Lower lobe of right lung (tissue), 2 donors: Measurements from ENCODE around the gene RASIP1. TPM values are rescaled to one million over a fixed set of nuclear protein-coding genes. Genes with fewer than 3 reads are reported as not detected.

Experiments used
- ATAC-seq, 2 donors: fragments of 200-7000 bp; cut with Tn5 transposase; one replicate each; pipeline ENCODE4 v1.9.1; 2020 to 2022; ENCODE audit warnings: mild to moderate bottlenecking in 2 of 2, moderate library complexity in 2 of 2
- DNase-seq: peaks from one replicate; pipeline ENCODE4 v3.0.0-alpha.2; 2020
- H3K27ac ChIP-seq: fragments of 200-600 bp; one replicate; pipeline ENCODE4 v1.8.0; 2022
- H3K27me3 ChIP-seq: fragments of 200-600 bp; one replicate; pipeline ENCODE4 v1.8.0; 2022; ENCODE audit warnings: low read depth
- H3K36me3 ChIP-seq: fragments of 200-600 bp; one replicate; pipeline ENCODE4 v1.8.0; 2022; ENCODE audit warnings: mild to moderate bottlenecking
- H3K4me1 ChIP-seq: fragments of 200-600 bp; one replicate; pipeline ENCODE4 v1.8.0; 2022
- H3K4me3 ChIP-seq: fragments of 200-600 bp; one replicate; pipeline ENCODE4 v1.8.0; 2022; ENCODE audit warnings: mild to moderate bottlenecking
- H3K9me3 ChIP-seq: fragments of 200-600 bp; one replicate; pipeline ENCODE4 v1.8.0; 2022
- intact Hi-C: fragments of 100-400 bp; cut with DNase I; formaldehyde crosslinking; loops from one replicate; pipeline ENCODE4 v1.11.0; 2022
- total RNA-seq: library from RNA; stranded (reverse); fragmentation: NEBNext Ultra II Directional; extraction: Animal tissue kit (Norgen Biotek cat#: 25700); gene quantifications from one replicate; pipeline ENCODE4 v1.2.1, GENCODE V29; 2021
- TF ChIP-seq, protein P1 (sequence below): fragments of 200-600 bp; IDR thresholded peaks from one replicate; pipeline ENCODE4 v1.8.0; 2022; ENCODE audit warnings: antibody characterized with exemption, mild to moderate bottlenecking
- donor health status: DM: no; HTN: yes; CAD: no; lungs with severe emphysema.

RASIP1 gene
- total RNA-seq, 1 donor from 2014 or later, result 33.4 TPM

DNA sequence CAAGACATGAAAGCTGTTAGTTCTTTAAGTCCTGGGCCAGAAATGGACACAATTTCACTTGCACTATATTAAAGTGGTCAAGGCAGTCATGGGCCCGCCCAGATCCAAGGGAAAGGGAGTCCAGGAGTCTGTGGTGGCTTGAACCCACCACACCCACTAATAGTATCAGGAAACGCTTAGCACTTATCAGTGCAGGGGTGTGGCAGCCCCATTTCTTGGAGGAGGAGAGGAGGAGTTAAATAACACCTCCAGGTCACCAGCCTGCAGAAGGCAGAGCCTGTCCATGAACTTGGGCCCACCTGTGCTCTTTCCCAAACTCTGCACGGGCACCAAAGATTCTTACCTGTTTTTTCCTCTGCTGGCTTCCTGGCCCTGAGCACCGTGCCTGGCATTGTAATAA lies 62.2 kb downstream of the RASIP1 start:
- TF ChIP-seq, protein P1, sequence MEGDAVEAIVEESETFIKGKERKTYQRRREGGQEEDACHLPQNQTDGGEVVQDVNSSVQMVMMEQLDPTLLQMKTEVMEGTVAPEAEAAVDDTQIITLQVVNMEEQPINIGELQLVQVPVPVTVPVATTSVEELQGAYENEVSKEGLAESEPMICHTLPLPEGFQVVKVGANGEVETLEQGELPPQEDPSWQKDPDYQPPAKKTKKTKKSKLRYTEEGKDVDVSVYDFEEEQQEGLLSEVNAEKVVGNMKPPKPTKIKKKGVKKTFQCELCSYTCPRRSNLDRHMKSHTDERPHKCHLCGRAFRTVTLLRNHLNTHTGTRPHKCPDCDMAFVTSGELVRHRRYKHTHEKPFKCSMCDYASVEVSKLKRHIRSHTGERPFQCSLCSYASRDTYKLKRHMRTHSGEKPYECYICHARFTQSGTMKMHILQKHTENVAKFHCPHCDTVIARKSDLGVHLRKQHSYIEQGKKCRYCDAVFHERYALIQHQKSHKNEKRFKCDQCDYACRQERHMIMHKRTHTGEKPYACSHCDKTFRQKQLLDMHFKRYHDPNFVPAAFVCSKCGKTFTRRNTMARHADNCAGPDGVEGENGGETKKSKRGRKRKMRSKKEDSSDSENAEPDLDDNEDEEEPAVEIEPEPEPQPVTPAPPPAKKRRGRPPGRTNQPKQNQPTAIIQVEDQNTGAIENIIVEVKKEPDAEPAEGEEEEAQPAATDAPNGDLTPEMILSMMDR, result no peak
- Histone ChIP-seq H3K4me1 (peaks cover 9% of the 10 kb centered on the region), H3K4me3 (no peak overlapping the region), H3K27ac (no peak overlapping the region), H3K9me3 (no peaks in the 10 kb centered on the region), H3K36me3 (no peaks in the 10 kb centered on the region), H3K27me3 (no peaks in the 10 kb centered on the region)
- intact Hi-C loops, result no loop called here
- DNase-seq (no peak), ATAC-seq (no peak)

GRCh38 chr19:48676887-48677286 lies 63.5 kb downstream of the RASIP1 start:
- no peaks in the 10 kb centered on the region for H3K27me3 ChIP-seq
- H3K27ac ChIP-seq, result no peak overlapping the region
- H3K4me3 ChIP-seq, result no peak overlapping the region
- no peak for ATAC-seq
- peaks cover 9% of the 10 kb centered on the region for H3K4me1 ChIP-seq
- TF ChIP-seq, protein P1, result no peak
- H3K36me3 ChIP-seq, result no peaks in the 10 kb centered on the region
- DNase-seq, result no peak
- intact Hi-C loops, result no loop called here
- no peaks in the 10 kb centered on the region for H3K9me3 ChIP-seq

DNA sequence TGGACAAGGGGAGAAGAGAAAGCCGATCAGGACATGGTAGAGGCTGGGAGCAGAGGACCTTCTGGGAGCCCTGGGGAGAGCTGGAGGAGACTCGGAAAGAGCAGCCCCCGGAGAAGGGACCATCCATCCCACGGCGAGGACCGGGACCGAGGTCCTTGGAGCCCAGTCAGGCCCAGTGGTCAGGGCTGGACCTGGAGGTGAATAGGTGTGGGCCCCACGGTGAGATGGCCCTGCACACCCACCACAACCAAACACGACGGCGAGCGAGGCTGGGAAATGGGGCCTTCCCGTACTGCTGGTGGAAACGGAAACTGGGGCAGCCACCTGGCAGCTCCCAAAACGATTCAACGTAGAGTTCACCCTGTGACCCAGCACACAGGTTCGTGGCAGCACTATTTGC lies 63.9 kb downstream of the RASIP1 start:
- TF ChIP-seq, protein P1, result no peak
- no peak for DNase-seq
- no peak for ATAC-seq
- Histone ChIP-seq H3K27me3 (no peaks in the 10 kb centered on the region), H3K4me3 (no peak overlapping the region), H3K36me3 (no peaks in the 10 kb centered on the region), H3K27ac (no peak overlapping the region), H3K4me1 (peaks cover 9% of the 10 kb centered on the region), H3K9me3 (no peaks in the 10 kb centered on the region)
- intact Hi-C loops, result no loop called here

GRCh38 chr19:48674921-48675824 lies 65.2 kb downstream of the RASIP1 start:
- H3K36me3 ChIP-seq, result no peaks in the 10 kb centered on the region
- TF ChIP-seq, protein P1, result peak; percentile 88
- ATAC-seq (peak; percentile 85), DNase-seq (peak; percentile 80)
- no peak overlapping the region for H3K4me3 ChIP-seq
- H3K27ac ChIP-seq, result no peak overlapping the region
- peaks cover 9% of the 10 kb centered on the region for H3K4me1 ChIP-seq
- intact Hi-C loops, result no loop called here
- H3K9me3 ChIP-seq, result no peaks in the 10 kb centered on the region
- no peaks in the 10 kb centered on the region for H3K27me3 ChIP-seq

- ATAC-seq, result no peak
- Histone ChIP-seq H3K9me3 (no peaks in the 10 kb centered on the region), H3K4me3 (no peak overlapping the region), H3K4me1 (peaks cover 9% of the 10 kb centered on the region), H3K27me3 (no peaks in the 10 kb centered on the region), H3K36me3 (no peaks in the 10 kb centered on the region), H3K27ac (no peak overlapping the region)
- intact Hi-C loops, result no loop called here
- no peak for DNase-seq
- TF ChIP-seq, protein P1, result no peak
Observed at GRCh38 chr19:48674216-48674809, 66.1 kb downstream of the RASIP1 start.
